Lower leg skin (tissue), 4 donors: ENCODE measurements around the gene SRRT. TPM values are rescaled to one million over a fixed set of nuclear protein-coding genes. Genes with fewer than 3 reads are reported as not detected.

Source experiments
- DNase-seq, 2 donors: peaks; one replicate each; pipeline ENCODE4 v3.0.0-alpha.2; 2019; ENCODE audit warnings: low spot score in 2 of 2
- H3K4me3 ChIP-seq: fragments of 200-600 bp; sonication (generic); 2 replicates; pipeline ENCODE4 v1.5.1; 2017; ENCODE audit warnings: mild to moderate bottlenecking, low read depth; ENCODE audit not compliant: poor library complexity, severe bottlenecking
- CTCF ChIP-seq, 3 donors: fragments of 450-650 bp; IDR thresholded peaks; one replicate each; pipeline ENCODE4 v1.5.1; 2016; ENCODE audit warnings: antibody characterized with exemption in 3 of 3, mild to moderate bottlenecking in 3 of 3, moderate library complexity in 2 of 3
- POLR2A ChIP-seq, 2 donors: fragments of 450-650 bp; IDR thresholded peaks; one replicate each; pipeline ENCODE4 v1.6.1; 2016 to 2017; ENCODE audit warnings: antibody characterized with exemption in 2 of 2, mild to moderate bottlenecking in 1 of 2, moderate library complexity in 1 of 2
- WGBS, 2 donors: methylation state at CpG; one replicate each; pipeline ENCODE4 v1.1.5; 2018; 5-methylcytosine and 5-hydroxymethylcytosine counted together
- intact Hi-C: fragments of 100-400 bp; cut with DNase I; formaldehyde crosslinking; loops from one replicate; pipeline ENCODE4 v1.15.0; 2023; ENCODE audit warnings: low total_unique reads
- total RNA-seq, 4 donors: library from RNA; depleted of rRNA; stranded (reverse); fragments of >200 nt; gene quantifications; one replicate each; pipeline ENCODE4 v1.1.0, GENCODE V29; 2016

SRRT gene
- total RNA-seq, 4 donors from 2014 or later = 73.3 to 129 (median 107) TPM

DNA sequence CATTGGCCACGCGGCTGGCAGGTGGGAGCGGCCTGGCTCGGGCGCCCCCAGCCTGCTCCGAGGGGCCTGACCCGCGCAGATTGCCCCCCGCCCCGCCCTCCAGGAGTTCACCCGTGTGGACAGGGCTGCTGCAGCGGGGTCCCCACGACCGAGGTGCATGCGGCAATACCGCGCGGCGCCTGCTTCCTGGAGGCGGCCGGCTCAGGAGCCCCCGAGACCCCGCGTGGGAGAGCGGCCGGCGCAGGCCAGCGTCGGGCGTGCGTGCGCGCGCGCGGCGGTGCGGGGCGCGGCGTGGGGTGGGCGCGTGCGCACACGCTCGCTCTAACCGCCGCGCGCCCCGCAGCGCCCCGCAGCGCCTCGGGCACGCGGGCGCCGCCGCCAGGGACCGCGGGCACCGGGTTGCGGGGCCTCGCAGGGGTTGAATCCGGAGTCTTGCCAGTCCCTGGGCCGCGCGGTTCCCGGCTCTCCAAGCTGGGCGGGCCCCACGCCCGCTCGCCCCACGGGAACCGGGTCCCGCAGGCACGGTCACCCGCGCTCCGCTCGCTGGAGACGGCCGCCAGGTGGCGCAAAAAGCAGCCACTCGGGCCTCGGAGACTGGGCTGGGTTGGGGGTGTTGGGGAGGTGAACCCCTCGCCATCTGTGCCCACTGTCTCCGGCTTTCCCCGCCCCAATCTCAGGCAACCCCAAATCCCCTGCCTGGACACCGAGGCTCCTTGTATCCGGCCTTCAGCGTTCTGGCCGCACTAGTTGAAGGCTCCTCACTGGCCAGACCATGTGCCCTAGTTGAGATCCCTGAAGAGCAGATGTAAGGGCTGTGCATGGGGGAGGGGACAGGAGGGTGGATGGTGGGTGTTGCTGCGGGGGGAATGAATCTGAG, 22.1 kb downstream of the SRRT start:
- TF ChIP-seq CTCF (IDR thresholded peaks at IDR 0.05) (no peak), POLR2A (IDR thresholded peaks at IDR 0.05) (no peak)
- H3K4me3 ChIP-seq = no peak overlapping the region
- peak in 1 of 2 donors; percentile 92 for DNase-seq
- 1 to 2% methylated on average over 33 to 47 of the region's 95 CpGs for WGBS, 2 donors
- intact Hi-C loops = loop anchor here (5.0 kb wide), 1 partner anchor 160 kb away; no protein-coding TSS in a partner anchor

DNA sequence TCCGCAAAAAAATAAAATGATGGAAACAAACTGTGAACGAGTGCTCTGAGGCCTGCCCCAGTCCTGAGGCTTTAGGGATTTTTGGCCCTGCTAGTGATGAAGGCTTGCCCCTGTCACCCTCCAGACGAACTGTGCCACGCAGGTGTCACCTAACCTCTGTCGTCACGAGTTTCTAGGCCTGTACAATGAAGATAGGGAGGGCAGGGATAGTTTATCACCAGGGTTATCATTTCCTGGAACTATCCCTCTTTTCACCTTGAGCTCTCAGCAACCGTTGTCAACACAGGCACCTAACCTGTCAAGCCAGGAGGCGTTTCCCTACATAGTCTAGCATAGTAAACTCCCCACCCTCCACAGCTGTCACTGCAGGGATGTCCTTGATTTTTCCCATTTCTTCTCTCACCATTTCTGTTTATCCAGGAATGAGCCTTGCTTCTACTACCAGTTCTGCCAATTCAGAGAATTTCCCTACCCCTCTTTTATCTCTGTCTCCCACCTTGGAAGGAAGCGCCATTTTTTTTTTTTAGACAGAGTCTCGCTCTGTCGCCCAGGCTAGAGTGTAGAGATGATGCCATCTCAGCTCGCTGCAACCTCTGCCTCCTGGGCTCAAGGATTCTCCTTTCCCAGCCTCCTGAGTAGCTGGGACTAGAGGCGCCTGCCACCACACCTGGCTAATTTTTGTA, 23.0 kb downstream of the SRRT start:
- no peak for DNase-seq
- no peak for TF ChIP-seq POLR2A (IDR thresholded peaks at IDR 0.05)
- TF ChIP-seq CTCF (IDR thresholded peaks at IDR 0.05) = no peak
- WGBS, 2 donors = 59 to 65% methylated on average over 13 of the region's 13 CpGs
- intact Hi-C loops = loop anchor here (5.0 kb wide), 1 partner anchor 159 kb away; no protein-coding TSS in a partner anchor
- H3K4me3 ChIP-seq = no peak overlapping the region

GRCh38 chr7:100899432-100899831, 24.5 kb downstream of the SRRT start:
- 93 to 95% methylated on average over 5 of the region's 5 CpGs for WGBS, 2 donors
- TF ChIP-seq POLR2A (IDR thresholded peaks at IDR 0.05) (no peak), CTCF (IDR thresholded peaks at IDR 0.05) (no peak)
- intact Hi-C loops = loop anchor here (5.0 kb wide), 1 partner anchor 158 kb away; no protein-coding TSS in a partner anchor
- DNase-seq = no peak
- no peak overlapping the region for H3K4me3 ChIP-seq

GRCh38 chr7:100900978-100901377, 26.1 kb downstream of the SRRT start:
- H3K4me3 ChIP-seq = no peak overlapping the region
- intact Hi-C loops = loop anchor here (5.0 kb wide), 1 partner anchor 166 kb away; no protein-coding TSS in a partner anchor
- no peak for DNase-seq
- no peak for TF ChIP-seq CTCF (IDR thresholded peaks at IDR 0.05)
- TF ChIP-seq POLR2A (IDR thresholded peaks at IDR 0.05) = no peak
- 83 to 86% methylated on average over 2 of the region's 2 CpGs for WGBS, 2 donors

GRCh38 chr7:100901921-100902332, 27.0 kb downstream of the SRRT start:
- 41 to 55% methylated on average over 5 of the region's 5 CpGs for WGBS, 2 donors
- H3K4me3 ChIP-seq = no peak overlapping the region
- TF ChIP-seq POLR2A (IDR thresholded peaks at IDR 0.05) = no peak
- TF ChIP-seq CTCF (IDR thresholded peaks at IDR 0.05) = no peak
- intact Hi-C loops = loop anchor here (5.0 kb wide), 1 partner anchor 165 kb away; no protein-coding TSS in a partner anchor
- no peak for DNase-seq
